Neutrophil (primary cell): Measurements from ENCODE around the gene TMEM131.

Experiments used
- H3K27ac ChIP-seq: fragments of 200-600 bp; sonication (generic); 2 replicates; pipeline ENCODE4 v1.5.1; 2016; ENCODE audit warnings: mild to moderate bottlenecking, moderate library complexity
- H3K27me3 ChIP-seq: fragments of 200-600 bp; sonication (generic); 2 replicates; pipeline ENCODE4 v1.6.0; 2016; ENCODE audit warnings: mild to moderate bottlenecking
- H3K36me3 ChIP-seq: fragments of 200-600 bp; sonication (generic); 2 replicates; pipeline ENCODE4 v1.5.1; 2017
- H3K4me1 ChIP-seq, 2 experiments: fragments of 200-600 bp in 1 of 2; sonication (generic) in 1 of 2; 1 replicate in 1 of 2; 2 replicates in 1 of 2; pipeline versions ENCODE4 v1.5.1 to v1.6.1; 2013 to 2016; ENCODE audit warnings: low read depth in 1 of 2, low read length in 1 of 2, mild to moderate bottlenecking in 1 of 2, moderate library complexity in 1 of 2; ENCODE audit not compliant: control insufficient read depth in 1 of 2, insufficient read depth in 1 of 2
- H3K4me3 ChIP-seq, 2 experiments: fragments of 200-600 bp in 1 of 2; sonication (generic) in 1 of 2; 1 replicate in 1 of 2; 2 replicates in 1 of 2; pipeline ENCODE4 v1.5.1; 2013 to 2016; ENCODE audit warnings: low read depth in 1 of 2, low read length in 1 of 2, mild to moderate bottlenecking in 1 of 2, moderate library complexity in 1 of 2
- H3K9me3 ChIP-seq: fragments of 200-600 bp; sonication (generic); 2 replicates; pipeline ENCODE4 v1.5.1; 2016
- TF ChIP-seq, protein P1 (sequence below): fragments of 200-600 bp; sonication (generic); IDR thresholded peaks from 2 replicates; pipeline ENCODE4 v1.5.1; 2016; ENCODE audit warnings: antibody characterized with exemption

Gene TMEM131

DNA sequence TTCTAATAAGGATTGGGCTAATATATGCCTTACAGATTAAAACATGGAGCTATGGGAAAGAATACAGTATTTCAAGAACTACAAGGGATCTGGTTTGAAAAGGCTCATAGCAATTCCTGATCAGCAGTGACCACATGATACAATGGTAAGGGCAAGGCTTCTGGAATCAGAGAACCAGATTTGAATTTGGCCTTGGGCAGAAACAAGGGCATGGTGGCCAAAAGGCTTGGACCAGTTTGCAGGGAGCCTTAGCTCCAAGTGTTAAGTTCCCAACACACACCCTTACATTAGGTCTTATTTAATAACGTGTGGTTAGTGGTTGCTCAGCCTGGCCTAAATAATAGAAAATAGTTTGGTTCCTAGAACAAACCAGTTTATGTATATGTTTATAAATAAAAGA is 194.7 kb downstream of the TMEM131 start:
- TF ChIP-seq, protein P1, sequence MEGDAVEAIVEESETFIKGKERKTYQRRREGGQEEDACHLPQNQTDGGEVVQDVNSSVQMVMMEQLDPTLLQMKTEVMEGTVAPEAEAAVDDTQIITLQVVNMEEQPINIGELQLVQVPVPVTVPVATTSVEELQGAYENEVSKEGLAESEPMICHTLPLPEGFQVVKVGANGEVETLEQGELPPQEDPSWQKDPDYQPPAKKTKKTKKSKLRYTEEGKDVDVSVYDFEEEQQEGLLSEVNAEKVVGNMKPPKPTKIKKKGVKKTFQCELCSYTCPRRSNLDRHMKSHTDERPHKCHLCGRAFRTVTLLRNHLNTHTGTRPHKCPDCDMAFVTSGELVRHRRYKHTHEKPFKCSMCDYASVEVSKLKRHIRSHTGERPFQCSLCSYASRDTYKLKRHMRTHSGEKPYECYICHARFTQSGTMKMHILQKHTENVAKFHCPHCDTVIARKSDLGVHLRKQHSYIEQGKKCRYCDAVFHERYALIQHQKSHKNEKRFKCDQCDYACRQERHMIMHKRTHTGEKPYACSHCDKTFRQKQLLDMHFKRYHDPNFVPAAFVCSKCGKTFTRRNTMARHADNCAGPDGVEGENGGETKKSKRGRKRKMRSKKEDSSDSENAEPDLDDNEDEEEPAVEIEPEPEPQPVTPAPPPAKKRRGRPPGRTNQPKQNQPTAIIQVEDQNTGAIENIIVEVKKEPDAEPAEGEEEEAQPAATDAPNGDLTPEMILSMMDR: no peak
- Histone ChIP-seq H3K27ac (no peak overlapping the region), H3K4me1 (no peaks in the 10 kb centered on the region), H3K9me3 (no peaks in the 10 kb centered on the region), H3K27me3 (no peaks in the 10 kb centered on the region), H3K4me3 (no peak overlapping the region), H3K36me3 (peaks cover 99% of the 10 kb centered on the region)

- no peak overlapping the region for H3K4me3 ChIP-seq
- H3K27ac ChIP-seq: no peak overlapping the region
- H3K4me1 ChIP-seq: no peaks in the 10 kb centered on the region
- TF ChIP-seq, protein P1: no peak
- no peaks in the 10 kb centered on the region for H3K27me3 ChIP-seq
- no peaks in the 10 kb centered on the region for H3K9me3 ChIP-seq
- H3K36me3 ChIP-seq: peaks cover 92% of the 10 kb centered on the region
These were observed 197.3 kb downstream of the TMEM131 start for GRCh38 chr2:97798416-97798815.

DNA sequence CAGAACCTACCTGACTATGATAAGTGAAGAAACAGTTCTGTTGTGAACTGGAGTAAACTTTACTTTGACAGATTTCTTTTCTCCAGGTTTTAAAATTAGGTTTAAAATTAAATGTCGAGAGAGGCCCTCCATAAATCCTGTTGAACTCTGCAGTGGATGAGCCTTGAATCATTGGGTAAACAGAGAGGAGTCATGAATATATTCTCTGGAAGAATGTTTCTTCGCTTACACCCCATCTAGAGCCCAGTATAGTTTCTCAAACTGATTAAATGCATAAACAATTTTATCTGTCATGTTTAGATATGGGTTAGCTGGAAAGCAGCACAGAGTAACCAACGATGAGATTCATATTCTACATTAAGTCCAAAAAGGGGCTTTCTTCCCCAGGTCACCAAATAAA is 198.4 kb downstream of the TMEM131 start:
- no peak overlapping the region for H3K4me3 ChIP-seq
- peaks cover 92% of the 10 kb centered on the region for H3K36me3 ChIP-seq
- H3K9me3 ChIP-seq: no peaks in the 10 kb centered on the region
- H3K4me1 ChIP-seq: no peaks in the 10 kb centered on the region
- no peak overlapping the region for H3K27ac ChIP-seq
- H3K27me3 ChIP-seq: no peaks in the 10 kb centered on the region
- TF ChIP-seq, protein P1: no peak

DNA sequence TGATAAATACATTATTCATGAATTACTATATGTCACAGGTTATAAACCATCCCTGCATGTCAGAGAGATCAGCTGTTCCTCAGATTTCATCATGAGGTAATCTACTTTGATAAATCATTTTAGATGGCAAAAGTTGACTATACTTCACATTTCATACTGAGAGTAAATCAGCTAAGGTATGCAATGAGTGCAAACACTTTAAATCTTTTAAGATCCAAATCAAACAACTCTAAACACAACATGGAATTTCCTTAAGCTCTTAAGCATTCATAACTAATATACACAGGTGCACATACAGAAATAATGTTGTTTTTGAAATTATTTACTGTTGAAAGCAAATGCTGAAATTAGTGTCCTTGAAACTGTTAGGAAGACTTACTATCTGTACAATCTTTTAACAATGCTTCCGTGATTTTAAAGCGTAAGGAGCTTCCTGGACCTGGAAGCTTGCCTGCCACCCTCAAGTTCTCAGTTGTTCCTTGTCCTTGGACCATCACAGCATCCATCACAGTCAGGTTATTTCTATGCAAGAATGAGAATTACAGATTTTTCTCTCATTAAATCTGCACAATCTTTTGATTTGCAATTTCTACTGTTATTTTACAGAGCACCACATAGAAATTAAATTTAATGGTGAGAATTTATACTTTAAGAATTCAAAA is 199.2 kb downstream of the TMEM131 start:
- H3K27me3 ChIP-seq: no peaks in the 10 kb centered on the region
- H3K4me3 ChIP-seq: no peak overlapping the region
- TF ChIP-seq, protein P1: no peak
- H3K9me3 ChIP-seq: no peaks in the 10 kb centered on the region
- H3K27ac ChIP-seq: no peak overlapping the region
- no peaks in the 10 kb centered on the region for H3K4me1 ChIP-seq
- H3K36me3 ChIP-seq: peaks cover 92% of the 10 kb centered on the region

- Histone ChIP-seq H3K9me3 (no peaks in the 10 kb centered on the region), H3K27me3 (no peaks in the 10 kb centered on the region), H3K4me3 (no peak overlapping the region), H3K4me1 (no peaks in the 10 kb centered on the region), H3K36me3 (peaks cover 92% of the 10 kb centered on the region), H3K27ac (no peak overlapping the region)
- TF ChIP-seq, protein P1: no peak
These were observed 203.3 kb downstream of the TMEM131 start for GRCh38 chr2:97792416-97792815.
